ENCODE measurements around the gene TPCN1. TPM values are rescaled to one million over a fixed set of nuclear protein-coding genes. Genes with fewer than 3 reads are reported as not detected.
A peak's percentile ranks its signal among the peaks of the same experiment; 100 is the strongest.

TPCN1 gene
- total and polyA plus RNA-seq, 2 donors from 2014 or later: 38.4 to 93.3 TPM

GRCh38 chr12:113250045-113250444 lies 28.8 kb downstream of the TPCN1 start:
- H3K9me3 ChIP-seq (ENCODE audit: control insufficient read depth in 2 of 3, insufficient read depth in 1 of 3, low read length in 3 of 3): peaks cover 0 to 5% (median 0%) of the 10 kb centered on the region in 3 donors
- no peak for TF ChIP-seq CTCF (IDR thresholded peaks at IDR 0.05; ENCODE audit: borderline replicate concordance, extremely low read depth, insufficient read depth)
- no peak overlapping the region for H3K9ac ChIP-seq (ENCODE audit: low read length in 3 of 3)
- FAIRE-seq (no peak), DNase-seq (peak in 1 of 5 donors; percentile 8)
- no peaks in the 10 kb centered on the region for H3K27me3 ChIP-seq (ENCODE audit: control insufficient read depth, insufficient read depth, low read length)
- H3K4me1 ChIP-seq (ENCODE audit: control insufficient read depth in 2 of 3, insufficient read depth in 2 of 3, low read depth in 1 of 3, low read length in 3 of 3): peaks cover 8 to 40% (median 39%) of the 10 kb centered on the region in 3 donors
- no peak overlapping the region for H3K27ac ChIP-seq (ENCODE audit: low read depth in 2 of 2, low read length in 2 of 2)
- intact Hi-C loops (cut with DNase I): no loop called here
- peaks cover 0 to 26% (median 13%) of the 10 kb centered on the region in 3 donors for H3K36me3 ChIP-seq (ENCODE audit: control insufficient read depth in 2 of 3, insufficient read depth in 3 of 3, low read length in 3 of 3)
- no peak overlapping the region for H3K4me3 ChIP-seq (ENCODE audit: low read length in 3 of 3)

DNA sequence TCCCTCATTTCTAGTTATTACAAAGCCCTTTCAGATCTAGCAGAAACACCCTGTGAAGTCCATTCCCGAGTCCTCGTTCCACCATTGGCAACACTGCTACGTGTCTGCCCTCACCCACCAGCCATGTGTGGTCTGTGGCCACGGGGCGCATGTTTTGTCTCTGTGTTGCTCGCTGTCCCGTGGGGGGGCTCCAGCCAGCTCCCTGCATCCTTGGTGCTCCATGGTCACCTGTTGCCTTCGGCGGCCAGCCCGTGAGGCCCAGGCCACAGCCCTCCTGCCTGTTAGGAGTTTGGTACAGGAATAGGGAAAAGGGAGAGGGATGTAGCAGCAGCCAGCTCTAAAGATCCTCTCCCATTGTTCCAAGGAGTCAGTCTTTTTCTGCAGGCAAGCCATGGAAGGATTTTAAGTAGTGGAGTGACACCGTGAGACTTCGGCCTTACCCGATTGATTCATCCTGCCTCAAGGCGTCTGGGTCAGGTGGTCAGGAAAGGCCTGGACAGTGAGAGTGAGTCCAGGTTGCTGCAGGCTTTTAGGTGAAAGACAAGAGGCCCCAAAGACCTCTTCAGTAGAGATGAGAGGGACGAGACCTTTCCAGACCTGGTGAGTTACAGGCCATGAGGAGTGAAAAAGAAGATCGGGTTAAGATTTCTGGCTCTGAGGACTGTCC lies 30.3 kb downstream of the TPCN1 start:
- intact Hi-C loops (cut with DNase I): no loop called here
- Histone ChIP-seq H3K36me3 (ENCODE audit: control insufficient read depth in 2 of 3, insufficient read depth in 3 of 3, low read length in 3 of 3) (peaks cover 0 to 26% (median 13%) of the 10 kb centered on the region in 3 donors), H3K27ac (ENCODE audit: low read depth in 2 of 2, low read length in 2 of 2) (no peak overlapping the region), H3K4me3 (ENCODE audit: low read length in 3 of 3) (no peak overlapping the region), H3K9me3 (ENCODE audit: control insufficient read depth in 2 of 3, insufficient read depth in 1 of 3, low read length in 3 of 3) (peaks cover 0 to 5% (median 0%) of the 10 kb centered on the region in 3 donors), H3K4me1 (ENCODE audit: control insufficient read depth in 2 of 3, insufficient read depth in 2 of 3, low read depth in 1 of 3, low read length in 3 of 3) (peaks cover 0 to 29% (median 28%) of the 10 kb centered on the region in 3 donors), H3K27me3 (ENCODE audit: control insufficient read depth, insufficient read depth, low read length) (no peaks in the 10 kb centered on the region), H3K9ac (ENCODE audit: low read length in 3 of 3) (no peak overlapping the region)
- no peak for TF ChIP-seq CTCF (IDR thresholded peaks at IDR 0.05; ENCODE audit: borderline replicate concordance, extremely low read depth, insufficient read depth)
- DNase-seq (no peak), FAIRE-seq (no peak)

DNA sequence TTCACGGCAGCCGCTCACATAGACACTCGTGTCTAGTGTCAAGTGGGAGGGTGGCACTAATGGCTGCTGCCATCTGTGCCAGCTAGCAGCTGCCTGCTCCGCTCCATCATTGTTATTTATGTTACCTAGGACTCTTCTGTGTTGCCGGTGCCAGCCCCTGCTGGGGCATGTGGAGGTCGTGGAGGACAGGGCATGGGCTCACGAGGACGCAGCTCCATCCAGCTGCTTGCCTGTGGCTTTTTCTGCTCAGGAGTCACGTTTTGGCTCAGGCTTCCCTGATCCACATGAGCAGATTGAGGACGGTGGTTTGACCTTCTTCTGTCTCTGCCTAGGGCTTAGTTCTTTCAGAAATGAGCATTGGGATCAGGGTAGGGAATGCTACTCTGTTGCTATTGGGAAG lies 31.2 kb downstream of the TPCN1 start:
- Histone ChIP-seq H3K9ac (ENCODE audit: low read length in 3 of 3) (no peak overlapping the region), H3K27ac (ENCODE audit: low read depth in 2 of 2, low read length in 2 of 2) (no peak overlapping the region), H3K4me1 (ENCODE audit: control insufficient read depth in 2 of 3, insufficient read depth in 2 of 3, low read depth in 1 of 3, low read length in 3 of 3) (peaks cover 0 to 20% (median 18%) of the 10 kb centered on the region in 3 donors), H3K4me3 (ENCODE audit: low read length in 3 of 3) (no peak overlapping the region), H3K27me3 (ENCODE audit: control insufficient read depth, insufficient read depth, low read length) (no peaks in the 10 kb centered on the region), H3K9me3 (ENCODE audit: control insufficient read depth in 2 of 3, insufficient read depth in 1 of 3, low read length in 3 of 3) (peaks cover 0 to 5% (median 0%) of the 10 kb centered on the region in 3 donors), H3K36me3 (ENCODE audit: control insufficient read depth in 2 of 3, insufficient read depth in 3 of 3, low read length in 3 of 3) (peaks cover 0 to 26% (median 13%) of the 10 kb centered on the region in 3 donors)
- DNase-seq (no peak), FAIRE-seq (no peak)
- TF ChIP-seq CTCF (IDR thresholded peaks at IDR 0.05; ENCODE audit: borderline replicate concordance, extremely low read depth, insufficient read depth): no peak
- intact Hi-C loops (cut with DNase I): no loop called here

All from kidney (tissue), 14 donors.